HS-27A (cell line): ENCODE measurements around the gene TMCC1.
"Not testable (repeated sequence)": the region's sequence is repeated elsewhere in the genome, so short reads cannot be mapped to it uniquely, and the experiment has no call there.

Experiments used
- DNase-seq: peaks from one replicate; pipeline ENCODE4 v3.0.0-alpha.2; 2012; ENCODE audit warnings: low read depth, missing footprints

The TMCC1 gene

GRCh38 chr3:129893581-129894070, at the start of gene TMCC1:
TSS of gene TMCC1 (minus strand) at chr3:129893711.
- no peak for DNase-seq

GRCh38 chr3:129943020-129943419, 49.5 kb upstream of the TMCC1 start:
- DNase-seq: no peak

- peak; percentile 27 for DNase-seq
Observed at GRCh38 chr3:129942296-129942695, 48.8 kb upstream of the TMCC1 start.

GRCh38 chr3:129940086-129940485, 46.6 kb upstream of the TMCC1 start:
- no peak for DNase-seq

DNA sequence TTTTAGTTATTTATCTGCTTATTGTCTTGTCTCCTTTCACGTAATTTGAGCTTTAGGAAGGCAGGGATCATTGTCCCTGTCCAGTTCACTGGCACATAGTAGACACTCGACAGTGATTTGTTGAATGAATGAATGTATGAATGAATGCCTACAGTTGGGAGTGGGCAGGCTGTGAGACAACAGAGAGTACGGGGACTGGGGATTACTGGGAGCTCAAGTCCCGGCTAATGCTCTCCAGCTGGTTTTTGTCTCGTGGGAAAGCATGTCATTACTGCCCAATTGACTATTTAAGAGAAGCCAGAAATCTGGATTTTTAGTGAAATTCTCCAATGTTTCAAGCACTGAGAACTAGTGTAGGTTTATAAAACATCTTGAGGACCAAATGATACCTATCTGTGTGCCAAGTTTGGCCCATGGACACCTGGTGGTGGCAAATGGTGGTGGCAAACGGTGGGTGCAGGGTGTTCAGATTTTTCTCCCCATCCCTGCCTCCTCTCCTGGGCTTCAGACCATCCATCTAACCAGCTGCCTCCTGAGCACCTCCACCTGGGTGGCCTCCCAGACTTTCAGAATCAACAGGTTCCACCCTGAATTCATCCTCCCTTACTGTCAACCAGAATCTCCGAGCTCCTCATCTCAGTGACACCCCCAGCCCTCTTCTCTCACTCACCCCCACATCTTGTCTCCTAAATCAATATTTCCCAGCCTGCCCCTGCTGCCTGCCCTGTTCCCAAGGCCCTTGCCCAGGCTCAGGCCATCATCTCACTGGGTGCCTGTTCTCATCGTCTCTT, 44.8 kb upstream of the TMCC1 start:
- DNase-seq: no peak

DNA sequence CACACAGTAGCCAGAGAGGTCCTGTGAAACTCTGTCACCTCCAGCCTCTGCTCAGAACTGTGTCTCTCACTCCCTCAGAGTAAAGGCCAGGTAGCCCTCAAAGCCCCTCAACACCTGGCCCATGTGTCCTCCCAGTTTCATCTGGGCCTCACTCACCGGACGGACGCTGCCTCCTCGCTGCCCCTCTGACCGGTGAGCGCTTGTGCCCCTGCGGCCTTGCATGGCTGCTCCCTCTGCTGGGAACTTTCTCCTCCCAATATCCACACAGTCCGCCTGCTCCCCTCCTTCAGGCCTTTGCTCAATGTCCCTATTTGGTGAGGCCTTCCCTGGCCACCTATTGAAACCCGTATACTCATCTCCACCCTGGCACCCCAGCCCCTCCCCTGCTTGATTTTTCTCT, 44.2 kb upstream of the TMCC1 start:
- no peak for DNase-seq

DNA sequence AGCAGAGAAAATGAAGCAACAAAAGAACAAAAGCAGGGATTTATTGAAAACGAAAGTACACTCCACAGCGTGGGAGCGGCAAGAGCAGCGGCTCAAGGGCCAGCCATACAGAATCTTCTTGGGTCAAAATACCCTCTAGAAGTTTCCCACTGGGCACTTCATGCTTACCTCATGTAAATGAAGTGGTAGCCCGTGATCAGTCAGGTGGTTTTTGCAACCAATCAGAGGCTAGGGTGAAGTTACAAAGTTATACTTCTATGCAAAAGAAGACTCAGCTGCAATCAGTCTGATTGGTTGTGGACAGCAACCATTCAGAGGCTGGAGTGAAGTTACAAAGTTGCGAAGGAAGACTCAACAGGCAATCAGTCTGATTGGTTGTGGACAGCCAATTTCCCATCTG, 43.2 kb upstream of the TMCC1 start:
- peak; percentile 17 for DNase-seq

DNA sequence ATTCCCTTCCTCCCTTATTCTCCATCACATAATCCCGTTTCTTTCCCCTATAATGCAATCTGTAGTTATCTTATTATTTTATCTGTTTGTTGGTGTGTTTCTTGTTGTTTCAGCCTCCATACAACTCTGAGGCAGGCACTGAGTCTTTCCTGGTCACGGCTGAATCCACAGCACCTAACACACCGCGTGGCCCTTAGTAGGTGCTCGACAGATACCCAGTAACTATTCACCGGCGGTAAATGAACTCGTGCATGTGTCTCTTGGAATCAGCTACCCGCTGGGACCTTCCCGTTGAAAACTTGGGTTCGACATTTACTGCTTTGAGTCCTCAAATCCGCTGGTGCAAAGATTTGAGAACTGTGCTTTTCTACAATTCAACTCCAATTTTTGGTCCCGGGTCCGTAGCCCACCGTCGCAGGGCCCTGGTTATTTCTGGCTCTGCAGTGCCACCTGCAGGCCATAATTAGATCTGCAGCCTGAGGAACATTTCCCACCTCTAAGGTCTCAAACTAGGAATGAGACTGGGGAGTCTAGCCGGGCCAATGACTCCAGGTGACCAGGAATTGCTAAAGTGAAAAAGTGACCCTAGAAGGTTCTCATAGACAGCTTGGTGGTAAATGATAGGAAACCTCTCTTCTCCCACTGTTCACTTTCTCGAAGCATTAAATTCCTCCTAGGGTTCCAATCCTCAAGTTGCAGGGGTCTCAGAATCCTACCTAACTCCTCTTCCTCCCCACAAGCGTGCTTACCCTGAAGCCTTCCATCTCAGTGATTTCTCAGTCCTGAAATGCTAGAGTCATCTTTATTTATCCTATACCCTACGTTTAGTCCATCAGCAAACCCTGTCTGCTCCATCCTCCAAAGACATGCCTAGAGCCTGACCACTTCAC, 41.0 kb upstream of the TMCC1 start:
- DNase-seq: peak; percentile 8

DNA sequence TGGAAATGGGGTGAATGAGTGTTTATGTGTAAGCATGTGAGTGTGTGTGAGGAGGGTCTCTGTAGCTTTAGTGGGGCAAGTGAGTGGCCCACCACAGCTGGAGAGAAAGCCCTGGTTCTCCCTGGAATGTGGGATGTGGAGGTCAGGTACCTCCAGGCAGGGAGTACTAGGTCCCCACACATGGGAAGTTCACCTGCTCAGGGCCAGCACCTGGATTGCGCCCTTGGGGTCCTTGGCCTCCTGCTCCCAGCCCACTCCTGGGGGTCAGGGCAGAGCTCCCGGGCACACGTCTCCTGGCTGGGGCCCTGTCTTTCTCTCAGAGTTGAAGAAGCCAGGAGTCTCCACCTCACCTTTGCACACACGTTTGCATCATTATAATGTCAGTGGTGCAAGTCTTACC, 40.0 kb upstream of the TMCC1 start:
- no peak for DNase-seq

DNA sequence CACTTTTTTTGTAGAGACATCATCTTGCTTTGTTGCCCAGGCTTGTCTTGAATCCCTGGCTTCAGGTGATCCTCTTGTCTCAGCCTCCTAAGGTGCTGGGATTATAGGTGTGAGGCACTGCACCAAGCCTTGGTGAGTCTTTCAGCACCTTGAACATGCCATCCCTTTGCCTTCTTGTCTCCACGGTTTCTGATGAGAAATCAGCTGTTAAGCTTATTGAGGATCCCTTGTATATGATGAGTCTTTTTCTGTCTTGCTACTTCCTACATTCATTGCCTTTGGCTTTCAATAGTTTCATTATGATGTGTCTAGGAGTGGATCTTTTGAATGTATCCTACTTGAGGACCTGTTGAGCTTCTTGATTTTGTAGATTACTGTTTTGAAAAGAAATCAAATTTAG, 35.9 kb upstream of the TMCC1 start:
- DNase-seq: no peak

GRCh38 chr3:129927072-129927471, 33.6 kb upstream of the TMCC1 start:
- DNase-seq: no peak

DNA sequence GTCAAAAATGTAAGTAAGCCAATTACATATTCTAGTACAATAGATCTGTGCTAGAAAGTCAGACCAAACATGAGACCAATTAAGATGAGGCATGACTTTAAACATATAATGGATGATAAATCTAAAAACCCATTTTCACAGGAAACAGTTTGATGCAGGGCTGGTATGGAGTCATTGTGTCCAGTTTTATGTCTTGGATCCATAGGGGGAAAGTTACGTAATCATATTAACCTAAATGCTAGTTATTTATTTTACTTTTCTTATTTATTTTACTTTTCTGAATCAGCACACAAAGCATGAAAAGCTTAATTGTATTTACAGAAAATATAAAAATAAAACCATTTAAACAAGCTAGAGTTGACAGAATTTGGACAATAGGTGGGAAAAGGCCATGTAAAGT, 26.3 kb upstream of the TMCC1 start:
- no peak for DNase-seq

DNA sequence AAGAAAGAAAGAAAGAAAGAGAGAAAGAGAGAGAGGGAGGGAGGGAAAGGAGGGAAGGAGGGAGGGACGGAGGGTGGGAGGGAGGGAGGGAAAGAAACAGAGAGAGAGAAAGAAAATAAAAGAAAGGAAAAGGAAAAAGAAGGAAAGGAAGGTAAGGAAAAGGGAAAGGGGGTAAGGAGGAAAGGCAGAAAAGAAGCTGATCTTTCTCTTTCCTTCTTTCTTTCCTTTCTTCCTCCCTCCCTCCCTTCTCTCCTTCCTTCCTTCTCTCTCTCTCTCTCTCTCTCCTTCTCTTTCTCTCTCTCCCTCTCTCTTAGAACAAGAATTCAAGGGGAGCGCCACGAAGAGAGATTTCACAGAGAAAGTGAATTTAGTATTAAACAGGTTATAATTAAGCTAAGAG, 25.8 kb upstream of the TMCC1 start:
- DNase-seq: no peak

DNA sequence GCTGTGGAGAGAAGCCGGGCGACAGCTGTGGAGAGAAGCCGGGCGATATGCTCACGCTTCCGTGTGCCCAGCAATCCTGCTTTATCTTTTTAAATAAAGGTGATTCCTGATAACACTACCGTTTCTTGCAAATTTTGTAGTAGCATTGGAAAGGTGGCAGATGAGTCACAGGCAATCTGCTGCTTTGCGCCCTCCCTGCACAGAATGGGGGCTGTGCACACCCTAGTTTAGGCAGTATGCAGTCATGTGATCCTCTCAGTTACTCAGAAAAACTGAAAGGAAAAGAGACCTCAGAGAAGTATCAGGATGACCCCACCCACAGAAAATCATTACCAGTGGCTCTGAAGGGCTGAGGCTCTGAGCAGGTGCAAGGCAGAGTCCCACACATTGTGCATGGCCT, 24.9 kb upstream of the TMCC1 start:
- DNase-seq: no peak

DNA sequence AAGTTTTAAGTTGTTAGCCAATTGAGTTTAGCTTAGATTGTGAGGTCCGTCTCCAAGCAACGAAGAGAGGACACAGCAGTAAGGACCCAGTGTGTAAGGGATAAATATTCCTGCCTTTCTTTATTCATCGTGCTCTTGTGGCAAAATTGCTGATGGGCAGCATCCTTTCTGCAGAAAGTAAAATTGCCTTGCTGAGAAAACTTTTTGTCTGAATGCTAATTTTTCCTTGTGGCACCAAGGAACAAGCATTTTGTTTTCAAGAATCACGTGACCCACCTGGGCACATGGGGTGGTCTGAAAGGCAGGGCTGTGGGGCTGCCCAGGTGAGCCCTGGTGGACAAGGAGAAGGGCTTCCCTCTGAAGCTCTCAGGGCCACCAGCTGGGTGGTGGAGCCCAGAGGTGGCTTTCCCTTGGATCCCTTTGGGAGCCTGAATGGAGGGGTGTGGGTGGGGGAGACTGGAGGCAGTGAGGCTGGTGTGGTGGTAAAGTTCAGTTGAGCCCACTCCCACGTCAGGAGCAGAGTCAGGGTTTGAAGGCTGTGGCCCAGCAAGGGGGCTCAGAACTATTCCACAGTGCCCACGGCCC, 24.0 kb upstream of the TMCC1 start:
- DNase-seq: no peak

GRCh38 chr3:129913618-129914017, 20.1 kb upstream of the TMCC1 start:
- DNase-seq: no peak

GRCh38 chr3:129911261-129911861, 17.9 kb upstream of the TMCC1 start:
- no peak for DNase-seq

DNA sequence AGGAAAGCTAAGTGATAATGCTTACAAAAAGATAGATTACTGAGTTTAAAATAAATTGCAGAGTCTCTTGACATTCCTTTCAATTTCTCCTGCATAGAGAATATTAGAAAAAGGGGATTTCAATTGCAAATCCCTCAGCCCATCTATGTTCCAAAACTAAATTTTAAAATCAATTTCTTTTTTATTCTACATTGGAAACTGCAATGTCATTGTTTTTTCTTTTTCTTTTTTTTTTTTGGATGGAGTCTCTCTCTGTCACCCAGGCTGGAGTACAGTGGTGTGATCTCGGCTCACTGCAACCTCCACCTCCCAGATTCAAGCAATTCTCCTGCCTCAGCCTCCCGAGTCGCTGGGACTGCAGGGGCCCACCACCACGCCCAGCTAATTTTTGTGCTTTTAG, 15.7 kb upstream of the TMCC1 start:
- not testable (repeated sequence) for DNase-seq

DNA sequence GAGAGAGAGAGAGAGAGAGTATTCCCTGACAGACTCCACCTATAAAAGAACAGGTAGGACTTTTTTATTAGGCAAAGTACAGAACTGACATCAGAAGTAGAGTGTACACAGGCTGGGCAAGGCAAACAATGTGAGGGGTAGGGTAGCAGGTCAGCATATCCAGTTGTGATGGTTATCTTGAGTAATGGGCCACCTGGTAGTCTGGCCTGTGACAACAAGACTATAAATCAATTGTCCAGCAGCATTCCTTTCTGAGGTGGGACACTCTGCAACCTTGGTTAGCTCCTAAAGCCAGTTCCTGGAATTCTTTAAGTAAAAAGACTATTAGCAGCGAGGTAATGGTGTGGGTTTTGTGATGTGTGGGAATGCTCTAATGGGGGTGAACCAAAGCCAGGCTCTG, 14.9 kb upstream of the TMCC1 start:
- DNase-seq: no peak

- DNase-seq: not testable (repeated sequence)
Observed at GRCh38 chr3:129901272-129901671, 7.8 kb upstream of the TMCC1 start.

DNA sequence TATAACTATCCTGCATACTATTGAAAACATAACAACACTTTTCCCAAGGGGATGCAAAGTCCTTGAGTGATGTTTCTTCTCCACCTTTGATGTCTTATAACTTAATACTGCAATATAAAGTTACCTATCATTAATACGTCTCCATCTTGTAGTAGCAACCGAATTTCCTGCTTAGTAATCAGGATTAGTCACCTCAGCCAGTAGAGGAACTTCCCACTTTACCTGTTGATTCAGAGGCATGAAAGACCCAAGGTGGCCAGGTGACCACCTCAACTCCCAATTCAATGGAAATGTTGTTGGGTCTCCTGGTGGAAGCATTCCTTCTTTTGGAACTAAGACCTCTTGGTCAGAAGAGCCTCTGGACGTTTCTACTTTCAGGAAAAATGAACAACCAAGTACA, 3.5 kb upstream of the TMCC1 start:
- no peak for DNase-seq

DNA sequence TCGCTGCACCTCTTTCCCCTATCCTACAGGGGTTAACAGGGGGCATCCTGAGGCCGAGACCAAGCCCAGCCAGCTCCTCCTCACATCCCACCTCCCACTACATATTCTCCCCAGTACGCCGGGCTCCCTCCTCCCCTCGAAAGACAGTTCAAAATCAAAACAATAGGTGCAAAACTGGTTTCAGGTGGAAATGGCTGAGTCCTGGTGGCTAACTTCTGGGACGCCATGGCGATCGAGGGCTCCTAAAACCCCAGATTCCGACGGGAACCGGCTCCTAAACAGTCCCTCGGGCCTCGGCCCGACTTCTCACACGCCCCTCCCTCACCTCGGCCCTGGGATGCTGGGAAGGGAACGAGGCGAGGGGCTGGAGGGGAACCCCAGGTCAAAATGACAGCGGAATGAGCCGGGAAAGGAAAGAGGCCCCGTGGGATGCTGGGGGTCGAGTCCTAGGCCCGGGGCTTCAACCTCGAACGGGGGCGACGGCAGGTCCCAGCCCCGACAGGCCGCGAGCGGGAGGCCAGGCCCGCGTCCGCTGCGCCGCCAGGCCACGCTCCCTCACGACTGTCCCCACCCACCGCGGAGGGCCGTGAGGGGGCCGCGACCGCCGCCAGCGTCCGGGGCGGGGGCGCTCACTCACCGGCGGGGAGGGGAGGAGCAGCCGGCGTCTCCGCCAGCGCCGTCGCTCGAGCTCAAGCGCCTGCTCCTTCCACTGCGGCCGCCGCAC, 492 bp downstream of the TMCC1 start:
- no peak for DNase-seq
